Fibroblast of lung (primary cell): ENCODE results near the gene S100A12. TPM values are rescaled to one million over a fixed set of nuclear protein-coding genes. Genes with fewer than 3 reads are reported as not detected.

ENCODE experiments used
- DNase-seq, 2 donors: peaks; one replicate each; pipeline versions ENCODE4 v3.0.0 to v3.0.0-alpha.2; 2010; ENCODE audit warnings: low read depth in 2 of 2
- H2AFZ ChIP-seq: 2 replicates; pipeline ENCODE4 v1.5.1; 2012; ENCODE audit warnings: low read length, control low read depth, inconsistent platforms
- H3K27ac ChIP-seq: 2 replicates; pipeline ENCODE4 v1.5.1; 2011; ENCODE audit warnings: low read length, control low read depth; ENCODE audit not compliant: insufficient read depth
- H3K27me3 ChIP-seq: 2 replicates; pipeline ENCODE4 v1.5.1; 2011; ENCODE audit warnings: mild to moderate bottlenecking, low read length; ENCODE audit not compliant: control insufficient read depth, insufficient read depth
- H3K36me3 ChIP-seq: 2 replicates; pipeline ENCODE4 v1.5.1; 2011; ENCODE audit warnings: low read length; ENCODE audit not compliant: control insufficient read depth, insufficient read depth
- H3K4me1 ChIP-seq: 2 replicates; pipeline ENCODE4 v1.5.1; 2011; ENCODE audit warnings: low read length; ENCODE audit not compliant: control insufficient read depth, insufficient read depth; ENCODE audit errors: extremely low read depth
- H3K4me2 ChIP-seq: 2 replicates; pipeline ENCODE4 v1.5.1; 2011; ENCODE audit warnings: low read length, control low read depth; ENCODE audit not compliant: insufficient read depth; ENCODE audit errors: extremely low read depth
- H3K4me3 ChIP-seq, 4 experiments: fragments of 200-600 bp in 1 of 4; sonication (generic) in 1 of 4; replicated peaks in 1 of 4; 2 replicates each; pipeline ENCODE4 v1.5.1; 2011 to 2016; ENCODE audit warnings: low read length in 4 of 4, low read depth in 3 of 4, mild to moderate bottlenecking in 3 of 4, control low read depth in 2 of 4, inconsistent platforms in 1 of 4, mixed read lengths in 1 of 4; ENCODE audit not compliant: insufficient read depth in 1 of 4; ENCODE audit errors: control extremely low read depth in 1 of 4
- H3K79me2 ChIP-seq: 2 replicates; pipeline ENCODE4 v1.5.1; 2012; ENCODE audit warnings: mild to moderate bottlenecking, low read length, inconsistent platforms; ENCODE audit not compliant: control insufficient read depth, insufficient read depth
- H3K9ac ChIP-seq: 2 replicates; pipeline ENCODE4 v1.5.1; 2011; ENCODE audit warnings: mild to moderate bottlenecking, low read length, control low read depth; ENCODE audit not compliant: insufficient read depth
- H3K9me3 ChIP-seq: 2 replicates; pipeline ENCODE4 v1.5.1; 2012; ENCODE audit warnings: low read depth, low read length; ENCODE audit not compliant: control insufficient read depth, insufficient read depth
- H4K20me1 ChIP-seq: 2 replicates; pipeline ENCODE4 v1.5.1; 2011; ENCODE audit warnings: low read length; ENCODE audit not compliant: control insufficient read depth, insufficient read depth; ENCODE audit errors: extremely low read depth
- EZH2 ChIP-seq: IDR thresholded peaks from 2 replicates; pipeline ENCODE4 v1.5.1; 2012; ENCODE audit warnings: low read length, control low read depth, mild to moderate bottlenecking; ENCODE audit errors: missing control alignments
- polyA plus RNA-seq, 2 donors: library from polyadenylated mRNA; depleted of rRNA in 1 of 2; stranded (reverse) in 1 of 2; unstranded in 1 of 2; fragments of >200 nt; gene quantifications; 2 replicates each; pipeline ENCODE4 v1.2.1, GENCODE V29; 2011 to 2012; ENCODE audit warnings: missing spikeins in 1 of 2
- total RNA-seq: library from RNA; depleted of rRNA; stranded (reverse); fragments of >200 nt; gene quantifications from 2 replicates; pipeline ENCODE4 v1.2.1, GENCODE V29; 2014
- TF ChIP-seq, protein P1 (sequence below), 2 donors: IDR thresholded peaks in 1 of 2; conservative IDR thresholded peaks in 1 of 2; 1 replicate in 1 of 2; 2 replicates in 1 of 2; pipeline ENCODE4 v1.5.1; 2011 to 2012; ENCODE audit warnings: low read length in 2 of 2, control low read depth in 1 of 2, inconsistent platforms in 1 of 2, low read depth in 1 of 2, mild to moderate bottlenecking in 1 of 2

S100A12 gene
- total and polyA plus RNA-seq, 2 donors (not counting 1 experiment from before 2014, with no cell fraction given): not detected

DNA sequence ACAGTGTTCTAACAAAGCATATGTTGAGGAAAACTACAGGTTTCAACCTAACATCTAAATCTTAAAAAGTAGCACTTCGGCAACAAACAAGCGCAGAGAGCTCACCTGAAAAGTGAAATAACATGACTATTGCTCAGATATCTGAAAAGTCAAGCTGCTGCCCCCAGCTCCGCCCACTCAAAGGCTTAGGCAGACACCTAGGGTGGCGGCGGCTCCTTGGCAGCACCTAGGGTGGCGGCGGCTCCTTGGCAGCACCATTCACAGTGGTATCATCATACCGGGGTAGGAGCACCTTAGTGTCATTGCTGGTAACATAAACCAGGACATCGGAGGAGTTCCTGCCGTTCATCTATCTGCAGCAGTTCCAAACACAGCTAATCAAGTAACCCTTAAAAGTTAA is 4.2 kb upstream of the S100A12 start:
- H3K4me2 ChIP-seq: no peak overlapping the region
- no peaks in the 10 kb centered on the region for H3K4me1 ChIP-seq
- H3K27ac ChIP-seq: no peak overlapping the region
- H2AFZ ChIP-seq: no peak overlapping the region
- no peak for TF ChIP-seq EZH2
- TF ChIP-seq, protein P1, sequence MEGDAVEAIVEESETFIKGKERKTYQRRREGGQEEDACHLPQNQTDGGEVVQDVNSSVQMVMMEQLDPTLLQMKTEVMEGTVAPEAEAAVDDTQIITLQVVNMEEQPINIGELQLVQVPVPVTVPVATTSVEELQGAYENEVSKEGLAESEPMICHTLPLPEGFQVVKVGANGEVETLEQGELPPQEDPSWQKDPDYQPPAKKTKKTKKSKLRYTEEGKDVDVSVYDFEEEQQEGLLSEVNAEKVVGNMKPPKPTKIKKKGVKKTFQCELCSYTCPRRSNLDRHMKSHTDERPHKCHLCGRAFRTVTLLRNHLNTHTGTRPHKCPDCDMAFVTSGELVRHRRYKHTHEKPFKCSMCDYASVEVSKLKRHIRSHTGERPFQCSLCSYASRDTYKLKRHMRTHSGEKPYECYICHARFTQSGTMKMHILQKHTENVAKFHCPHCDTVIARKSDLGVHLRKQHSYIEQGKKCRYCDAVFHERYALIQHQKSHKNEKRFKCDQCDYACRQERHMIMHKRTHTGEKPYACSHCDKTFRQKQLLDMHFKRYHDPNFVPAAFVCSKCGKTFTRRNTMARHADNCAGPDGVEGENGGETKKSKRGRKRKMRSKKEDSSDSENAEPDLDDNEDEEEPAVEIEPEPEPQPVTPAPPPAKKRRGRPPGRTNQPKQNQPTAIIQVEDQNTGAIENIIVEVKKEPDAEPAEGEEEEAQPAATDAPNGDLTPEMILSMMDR (conservative IDR thresholded peaks at IDR 0.05 in 1 of 2, IDR thresholded peaks at IDR 0.05 in 1 of 2; ENCODE audit: low read depth in 1 of 2, low read length in 2 of 2): no peak
- DNase-seq: no peak
- H3K79me2 ChIP-seq: no peaks in the 10 kb centered on the region
- H3K4me3 ChIP-seq: no peak overlapping the region
- H3K9ac ChIP-seq: no peak overlapping the region
- no peaks in the 10 kb centered on the region for H4K20me1 ChIP-seq
- no peaks in the 10 kb centered on the region for H3K27me3 ChIP-seq
- H3K36me3 ChIP-seq: no peaks in the 10 kb centered on the region
- H3K9me3 ChIP-seq: no peaks in the 10 kb centered on the region

DNA sequence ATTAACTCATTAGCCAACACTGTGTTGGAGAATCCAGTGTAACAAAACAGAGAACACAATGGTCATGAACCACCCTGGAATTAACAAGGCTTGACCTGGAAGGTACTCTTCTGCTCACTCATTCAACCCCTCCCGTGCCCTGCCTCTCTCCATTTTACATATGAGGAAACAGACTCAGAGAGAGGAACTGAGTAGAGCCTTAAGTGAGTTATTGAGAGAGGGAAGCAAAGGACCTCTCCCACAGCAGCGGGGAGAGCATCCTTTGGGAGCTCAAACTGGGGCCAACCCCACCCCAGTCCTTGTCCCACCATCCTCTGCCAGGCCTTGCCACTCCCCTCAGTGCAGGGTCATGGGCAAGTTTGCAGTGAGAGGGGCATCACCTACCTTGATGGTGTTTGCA is 1.4 kb downstream of the S100A12 start:
- Histone ChIP-seq H3K9ac (no peak overlapping the region), H3K4me3 (no peak overlapping the region), H3K79me2 (no peaks in the 10 kb centered on the region), H2AFZ (no peak overlapping the region), H3K4me2 (no peak overlapping the region), H3K36me3 (no peaks in the 10 kb centered on the region), H3K27me3 (peaks cover 3% of the 10 kb centered on the region), H3K4me1 (no peaks in the 10 kb centered on the region), H4K20me1 (no peaks in the 10 kb centered on the region), H3K9me3 (no peaks in the 10 kb centered on the region), H3K27ac (no peak overlapping the region)
- no peak for TF ChIP-seq EZH2
- TF ChIP-seq, protein P1 (conservative IDR thresholded peaks at IDR 0.05 in 1 of 2, IDR thresholded peaks at IDR 0.05 in 1 of 2; ENCODE audit: low read depth in 1 of 2, low read length in 2 of 2): no peak
- no peak for DNase-seq

DNA sequence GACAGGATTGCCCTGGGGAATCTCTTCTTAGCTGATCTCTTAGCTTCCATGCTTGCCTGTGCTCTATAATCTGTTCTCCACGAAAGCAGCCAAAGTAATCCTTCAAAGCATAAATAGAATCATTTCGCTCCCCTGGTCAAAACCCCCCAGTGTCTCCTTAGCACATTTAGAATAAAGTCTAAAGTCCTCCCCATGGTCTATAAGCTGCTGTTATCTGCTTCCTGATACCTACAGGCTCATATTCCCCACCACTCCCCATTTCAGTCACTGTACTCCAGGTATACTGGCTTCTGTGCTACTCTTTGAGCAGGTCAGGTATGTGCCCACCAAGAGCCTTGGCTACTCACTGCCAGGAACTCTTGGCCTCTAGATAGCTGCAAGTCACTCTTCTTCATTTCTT is 2.9 kb downstream of the S100A12 start:
- Histone ChIP-seq H2AFZ (no peak overlapping the region), H3K27ac (no peak overlapping the region), H4K20me1 (no peaks in the 10 kb centered on the region), H3K79me2 (no peaks in the 10 kb centered on the region), H3K27me3 (peaks cover 5% of the 10 kb centered on the region), H3K4me3 (no peak overlapping the region), H3K9ac (no peak overlapping the region), H3K36me3 (no peaks in the 10 kb centered on the region), H3K9me3 (no peaks in the 10 kb centered on the region), H3K4me1 (no peaks in the 10 kb centered on the region), H3K4me2 (no peak overlapping the region)
- TF ChIP-seq, protein P1 (conservative IDR thresholded peaks at IDR 0.05 in 1 of 2, IDR thresholded peaks at IDR 0.05 in 1 of 2; ENCODE audit: low read depth in 1 of 2, low read length in 2 of 2): no peak
- TF ChIP-seq EZH2: no peak
- no peak for DNase-seq
